Loucy (cell line): ENCODE data around the gene DDN.

Experiments used
- H2AFZ ChIP-seq: fragments of 200-600 bp; sonication (generic); 2 replicates; pipeline ENCODE4 v1.6.0; 2016; ENCODE audit warnings: antibody characterized with exemption, mild to moderate bottlenecking, low read length, moderate library complexity
- H3F3A ChIP-seq: fragments of 200-600 bp; 2 replicates; pipeline ENCODE4 v1.6.0; 2016; ENCODE audit warnings: antibody characterized with exemption, low read depth, mild to moderate bottlenecking
- H3K27me3 ChIP-seq: fragments of 200-600 bp; sonication (generic); 2 replicates; pipeline ENCODE4 v1.6.1; 2014; ENCODE audit warnings: low read length, mild to moderate bottlenecking; ENCODE audit not compliant: insufficient read depth, poor library complexity, severe bottlenecking
- H3K36me3 ChIP-seq: fragments of 200-600 bp; sonication (generic); 2 replicates; pipeline ENCODE4 v1.6.1; 2016; ENCODE audit warnings: low read length; ENCODE audit not compliant: insufficient read depth
- H3K4me1 ChIP-seq: fragments of 200-600 bp; sonication (generic); 2 replicates; pipeline ENCODE4 v1.5.1; 2014; ENCODE audit warnings: low read length, mild to moderate bottlenecking; ENCODE audit not compliant: insufficient read depth, poor library complexity, severe bottlenecking
- H3K4me2 ChIP-seq: fragments of 200-600 bp; sonication (generic); 2 replicates; pipeline ENCODE4 v1.6.0; 2014; ENCODE audit warnings: antibody characterized with exemption, low read length, low read depth, mild to moderate bottlenecking; ENCODE audit not compliant: poor library complexity, severe bottlenecking
- H3K4me3 ChIP-seq: fragments of 200-600 bp; sonication (generic); 2 replicates; pipeline ENCODE4 v1.5.1; 2014; ENCODE audit warnings: low read length, mild to moderate bottlenecking, mixed read lengths; ENCODE audit not compliant: poor library complexity, severe bottlenecking
- H3K79me2 ChIP-seq: fragments of 200-600 bp; sonication (generic); 2 replicates; pipeline ENCODE4 v1.6.1; 2014; ENCODE audit warnings: low read length; ENCODE audit not compliant: insufficient read depth
- H3K9ac ChIP-seq: fragments of 200-600 bp; sonication (generic); 2 replicates; pipeline ENCODE4 v1.6.0; 2014; ENCODE audit warnings: mild to moderate bottlenecking, low read depth, low read length, moderate library complexity; ENCODE audit not compliant: poor library complexity, severe bottlenecking
- H3K9me2 ChIP-seq: fragments of 200-600 bp; sonication (generic); replicated peaks from 2 replicates; pipeline ENCODE4 v1.6.1; 2016; ENCODE audit warnings: low read depth, low read length, mixed read lengths
- H3K9me3 ChIP-seq: fragments of 200-600 bp; sonication (generic); 2 replicates; pipeline ENCODE4 v1.6.1; 2014; ENCODE audit warnings: mild to moderate bottlenecking, antibody characterized with exemption, low read length, low read depth; ENCODE audit not compliant: insufficient read depth
- H4K20me1 ChIP-seq: fragments of 200-600 bp; sonication (generic); 2 replicates; pipeline ENCODE4 v1.6.0; 2014; ENCODE audit warnings: antibody characterized with exemption, low read length, mild to moderate bottlenecking; ENCODE audit not compliant: insufficient read depth, poor library complexity, severe bottlenecking
- EZH2phosphoT487 ChIP-seq: fragments of 200-600 bp; IDR thresholded peaks from 2 replicates; pipeline ENCODE4 v1.6.1; 2018; ENCODE audit warnings: antibody characterized with exemption, mild to moderate bottlenecking, moderate library complexity, borderline replicate concordance
- TF ChIP-seq, protein P1 (sequence below): fragments of 200-600 bp; sonication (generic); conservative IDR thresholded peaks from 2 replicates; pipeline ENCODE4 v1.5.1; 2014; ENCODE audit warnings: mild to moderate bottlenecking, antibody characterized with exemption, low read length

The DDN gene

DNA sequence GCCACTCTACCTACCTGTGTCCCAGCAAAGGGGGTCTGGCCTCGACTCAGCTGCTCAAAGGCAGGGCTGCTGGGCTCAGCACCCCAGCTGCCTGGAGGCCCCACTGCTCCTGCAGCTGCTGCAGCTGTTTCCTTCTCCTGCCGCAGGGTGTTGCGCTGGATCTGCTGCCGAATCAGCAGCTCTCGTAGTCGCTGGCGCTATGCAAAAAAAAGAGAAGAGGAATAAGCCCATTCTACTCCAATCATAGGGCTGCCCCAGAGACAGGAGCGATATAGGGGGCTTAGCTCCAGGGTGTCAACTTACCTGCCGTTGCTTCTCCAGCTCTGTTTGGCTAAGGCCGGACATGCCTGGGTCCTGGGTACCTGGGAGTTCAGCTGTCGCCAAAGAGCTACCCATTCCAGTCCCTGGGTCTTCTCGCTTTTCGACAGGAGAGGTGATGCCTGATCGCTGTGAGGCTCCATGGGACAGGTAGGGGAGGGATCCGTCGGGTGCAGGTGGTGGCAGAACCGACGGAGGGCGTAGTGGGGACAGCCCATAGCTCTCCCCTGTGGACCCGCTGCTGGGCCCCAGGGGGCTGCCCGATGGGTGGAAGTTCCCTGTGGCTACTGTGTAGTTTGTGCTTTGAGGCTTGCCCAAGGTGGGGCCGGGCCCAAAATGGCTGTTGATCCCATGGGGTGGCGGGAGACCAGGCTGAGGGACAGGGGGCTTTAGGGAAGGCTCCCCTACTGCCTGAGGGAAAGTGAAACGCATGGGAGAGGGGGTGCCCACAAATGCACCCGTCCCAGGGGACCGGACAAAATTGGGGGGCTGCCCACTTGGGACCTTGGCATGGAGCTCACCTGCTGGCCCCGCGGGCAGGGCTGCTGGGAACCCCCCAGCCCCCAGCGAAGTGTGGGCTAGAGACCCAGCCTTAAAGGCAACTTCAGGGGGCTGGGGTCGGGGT, 40.5 kb upstream of the DDN start:
- H3K4me1 ChIP-seq, result no peaks in the 10 kb centered on the region
- no peak overlapping the region for H2AFZ ChIP-seq
- H3K4me2 ChIP-seq, result no peak overlapping the region
- TF ChIP-seq, protein P1, sequence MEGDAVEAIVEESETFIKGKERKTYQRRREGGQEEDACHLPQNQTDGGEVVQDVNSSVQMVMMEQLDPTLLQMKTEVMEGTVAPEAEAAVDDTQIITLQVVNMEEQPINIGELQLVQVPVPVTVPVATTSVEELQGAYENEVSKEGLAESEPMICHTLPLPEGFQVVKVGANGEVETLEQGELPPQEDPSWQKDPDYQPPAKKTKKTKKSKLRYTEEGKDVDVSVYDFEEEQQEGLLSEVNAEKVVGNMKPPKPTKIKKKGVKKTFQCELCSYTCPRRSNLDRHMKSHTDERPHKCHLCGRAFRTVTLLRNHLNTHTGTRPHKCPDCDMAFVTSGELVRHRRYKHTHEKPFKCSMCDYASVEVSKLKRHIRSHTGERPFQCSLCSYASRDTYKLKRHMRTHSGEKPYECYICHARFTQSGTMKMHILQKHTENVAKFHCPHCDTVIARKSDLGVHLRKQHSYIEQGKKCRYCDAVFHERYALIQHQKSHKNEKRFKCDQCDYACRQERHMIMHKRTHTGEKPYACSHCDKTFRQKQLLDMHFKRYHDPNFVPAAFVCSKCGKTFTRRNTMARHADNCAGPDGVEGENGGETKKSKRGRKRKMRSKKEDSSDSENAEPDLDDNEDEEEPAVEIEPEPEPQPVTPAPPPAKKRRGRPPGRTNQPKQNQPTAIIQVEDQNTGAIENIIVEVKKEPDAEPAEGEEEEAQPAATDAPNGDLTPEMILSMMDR, result no peak
- no peak for TF ChIP-seq EZH2phosphoT487
- no peak overlapping the region for H3K4me3 ChIP-seq
- no peaks in the 10 kb centered on the region for H3K9me3 ChIP-seq
- no peak overlapping the region for H3K9ac ChIP-seq
- H3K27me3 ChIP-seq, result no peaks in the 10 kb centered on the region
- H3K79me2 ChIP-seq, result no peaks in the 10 kb centered on the region
- no peaks in the 10 kb centered on the region for H3F3A ChIP-seq
- H4K20me1 ChIP-seq, result peaks cover 9% of the 10 kb centered on the region
- peaks cover 87% of the 10 kb centered on the region; the same call in 1 of the 2 replicates for H3K36me3 ChIP-seq
- H3K9me2 ChIP-seq, result no peaks in the 10 kb centered on the region

DNA sequence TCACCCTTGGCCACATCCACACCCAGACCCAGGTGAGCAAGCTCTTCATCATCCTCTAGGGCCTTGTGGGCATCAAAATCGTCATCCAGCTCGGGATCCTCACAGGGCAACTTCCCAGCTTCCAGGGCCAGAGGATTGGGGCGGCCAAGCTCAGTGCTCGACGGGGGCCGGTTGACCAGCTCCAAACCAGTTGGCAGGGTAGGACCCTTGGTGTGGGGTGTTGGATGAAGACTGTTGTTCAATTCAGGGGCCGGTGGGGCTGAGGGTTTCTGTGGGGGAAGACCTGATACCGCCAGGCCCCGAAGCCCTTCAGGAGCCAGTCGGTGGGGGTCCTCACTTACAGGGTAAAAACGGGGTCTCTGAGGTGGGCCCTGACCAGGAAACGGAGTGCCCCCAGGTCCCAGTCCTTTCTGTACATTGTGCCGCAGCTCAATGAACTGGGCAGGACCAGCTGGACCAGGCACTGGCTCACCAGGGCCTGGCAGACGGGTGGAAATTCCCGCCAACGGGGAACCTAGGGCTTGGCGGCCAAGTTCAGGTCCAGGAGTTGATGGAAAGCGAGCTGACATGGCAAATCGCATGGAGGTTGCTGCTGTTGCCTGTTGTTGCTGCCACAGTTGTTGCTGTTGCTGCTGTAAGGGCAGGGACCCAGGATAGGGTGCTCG, 39.2 kb upstream of the DDN start:
- TF ChIP-seq, protein P1, result no peak
- no peak for TF ChIP-seq EZH2phosphoT487
- Histone ChIP-seq H2AFZ (no peak overlapping the region), H3K9me3 (no peaks in the 10 kb centered on the region), H3K4me2 (no peak overlapping the region), H3K4me3 (no peak overlapping the region), H4K20me1 (peaks cover 4% of the 10 kb centered on the region), H3K4me1 (no peaks in the 10 kb centered on the region), H3K9ac (no peak overlapping the region), H3F3A (no peaks in the 10 kb centered on the region), H3K9me2 (no peaks in the 10 kb centered on the region), H3K36me3 (peaks cover 87% of the 10 kb centered on the region; the same call in 1 of the 2 replicates), H3K27me3 (no peaks in the 10 kb centered on the region), H3K79me2 (no peaks in the 10 kb centered on the region)

DNA sequence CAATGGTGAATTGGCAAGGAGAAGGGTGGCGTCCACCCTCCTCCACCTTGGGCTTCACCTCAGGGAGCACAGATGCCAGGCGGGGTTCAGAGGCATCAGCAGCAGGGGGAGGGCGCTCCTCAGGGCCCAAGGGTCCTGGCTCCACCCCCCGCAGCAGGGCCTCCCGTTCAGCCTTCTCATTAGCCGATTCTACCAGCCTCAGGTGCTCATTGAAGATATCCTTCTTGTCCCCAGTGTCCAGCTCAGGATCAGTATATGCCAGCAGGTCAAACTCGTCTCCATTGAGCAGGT, 38.7 kb upstream of the DDN start:
- no peaks in the 10 kb centered on the region for H3K27me3 ChIP-seq
- TF ChIP-seq, protein P1, result no peak
- peaks cover 87% of the 10 kb centered on the region; the same call in 1 of the 2 replicates for H3K36me3 ChIP-seq
- H2AFZ ChIP-seq, result no peak overlapping the region
- no peaks in the 10 kb centered on the region for H3K9me3 ChIP-seq
- no peak overlapping the region for H3K4me3 ChIP-seq
- H3K79me2 ChIP-seq, result no peaks in the 10 kb centered on the region
- no peaks in the 10 kb centered on the region for H3K4me1 ChIP-seq
- H3K9ac ChIP-seq, result no peak overlapping the region
- H3F3A ChIP-seq, result no peaks in the 10 kb centered on the region
- no peak overlapping the region for H3K4me2 ChIP-seq
- no peaks in the 10 kb centered on the region for H3K9me2 ChIP-seq
- no peaks in the 10 kb centered on the region for H4K20me1 ChIP-seq
